Measurements from ENCODE around the gene PRKG1.

- TF ChIP-seq POLR2AphosphoS5 (IDR thresholded peaks at IDR 0.05; ENCODE audit: low read depth, low read length): no peak
- no peak for TF ChIP-seq POLR2A (IDR thresholded peaks at IDR 0.05; ENCODE audit: control extremely low read depth in 1 of 2, low read depth in 2 of 2, low read length in 2 of 2)
- no peak for TF ChIP-seq YY1 (IDR thresholded peaks at IDR 0.05; ENCODE audit: low read depth, low read length)
- TF ChIP-seq RAD21 (IDR thresholded peaks at IDR 0.05 in 1 of 2, conservative IDR thresholded peaks at IDR 0.05 in 1 of 2; ENCODE audit: low read depth in 2 of 2, low read length in 2 of 2): no peak
- no peak for TF ChIP-seq CEBPB (IDR thresholded peaks at IDR 0.05; ENCODE audit: low read depth, low read length)
- TF ChIP-seq CHD2 (IDR thresholded peaks at IDR 0.05; ENCODE audit: low read length): no peak
- TF ChIP-seq SIN3A (conservative IDR thresholded peaks at IDR 0.05 in 1 of 2, IDR thresholded peaks at IDR 0.05 in 1 of 2; ENCODE audit: low read depth in 1 of 2, low read length in 2 of 2): no peak
- TF ChIP-seq CTCF (IDR thresholded peaks at IDR 0.05; ENCODE audit: control extremely low read depth in 1 of 3, insufficient read depth in 1 of 3, low read depth in 1 of 3, low read length in 3 of 3): no peak
- no peak for TF ChIP-seq EGR1 (IDR thresholded peaks at IDR 0.05; ENCODE audit: borderline replicate concordance, low read depth, low read length)
- TF ChIP-seq GABPA (IDR thresholded peaks at IDR 0.05; ENCODE audit: borderline replicate concordance, insufficient read depth, low read length): no peak
- no peak for TF ChIP-seq ATF3 (IDR thresholded peaks at IDR 0.05; ENCODE audit: insufficient read depth, low read depth, low read length)
- no peak for TF ChIP-seq TAF1 (IDR thresholded peaks at IDR 0.05; ENCODE audit: low read depth, low read length)
Observed at GRCh38 chr10:51951601-51952000, 877.3 kb downstream of the PRKG1 start.

Data from H1 (cell line).